ENCODE results near the gene MTRR. TPM values are rescaled to one million over a fixed set of nuclear protein-coding genes. Genes with fewer than 3 reads are reported as not detected.

Gene MTRR
- polyA plus RNA-seq, 1 of the 3 experiments (the other 2 are of a cell fraction): 18.4 TPM

DNA sequence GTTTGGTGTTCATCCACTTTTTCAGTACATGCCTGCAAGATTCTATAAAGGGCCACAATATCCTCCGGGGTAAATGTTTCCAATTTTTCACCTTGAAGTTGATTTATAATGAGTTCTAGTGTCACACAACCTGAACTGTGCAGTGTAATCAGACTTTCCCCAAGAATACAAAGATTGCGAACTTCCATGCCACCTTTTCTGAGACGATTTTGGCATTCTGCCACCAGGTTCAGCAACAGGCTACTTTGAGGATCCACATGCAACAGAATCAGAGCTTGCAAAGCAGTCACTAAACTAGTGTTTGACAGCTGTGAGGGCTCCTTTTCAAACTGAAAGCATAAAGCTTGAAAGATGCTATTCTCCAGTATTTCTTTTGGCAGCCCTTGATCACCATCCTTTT is 1.7 kb upstream of the MTRR start:
- TF ChIP-seq FOXM1 (IDR thresholded peaks at IDR 0.05; ENCODE audit: low read depth) (no peak), NRF1 (IDR thresholded peaks at IDR 0.05; ENCODE audit: low read depth, low read length) (no peak), SIN3A (IDR thresholded peaks at IDR 0.05; ENCODE audit: borderline replicate concordance, low read depth, low read length) (no peak), SMC3 (IDR thresholded peaks at IDR 0.05; ENCODE audit: low read depth, low read length) (no peak), MEF2A (IDR thresholded peaks at IDR 0.05; ENCODE audit: borderline replicate concordance, low read depth) (no peak), JUND (IDR thresholded peaks at IDR 0.05) (no peak), MXI1 (IDR thresholded peaks at IDR 0.05; ENCODE audit: low read depth, low read length) (no peak), RAD21 (IDR thresholded peaks at IDR 0.05; ENCODE audit: low read length) (no peak), GABPA (IDR thresholded peaks at IDR 0.05; ENCODE audit: low read depth) (no peak)
- TF ChIP-seq, protein P1, sequence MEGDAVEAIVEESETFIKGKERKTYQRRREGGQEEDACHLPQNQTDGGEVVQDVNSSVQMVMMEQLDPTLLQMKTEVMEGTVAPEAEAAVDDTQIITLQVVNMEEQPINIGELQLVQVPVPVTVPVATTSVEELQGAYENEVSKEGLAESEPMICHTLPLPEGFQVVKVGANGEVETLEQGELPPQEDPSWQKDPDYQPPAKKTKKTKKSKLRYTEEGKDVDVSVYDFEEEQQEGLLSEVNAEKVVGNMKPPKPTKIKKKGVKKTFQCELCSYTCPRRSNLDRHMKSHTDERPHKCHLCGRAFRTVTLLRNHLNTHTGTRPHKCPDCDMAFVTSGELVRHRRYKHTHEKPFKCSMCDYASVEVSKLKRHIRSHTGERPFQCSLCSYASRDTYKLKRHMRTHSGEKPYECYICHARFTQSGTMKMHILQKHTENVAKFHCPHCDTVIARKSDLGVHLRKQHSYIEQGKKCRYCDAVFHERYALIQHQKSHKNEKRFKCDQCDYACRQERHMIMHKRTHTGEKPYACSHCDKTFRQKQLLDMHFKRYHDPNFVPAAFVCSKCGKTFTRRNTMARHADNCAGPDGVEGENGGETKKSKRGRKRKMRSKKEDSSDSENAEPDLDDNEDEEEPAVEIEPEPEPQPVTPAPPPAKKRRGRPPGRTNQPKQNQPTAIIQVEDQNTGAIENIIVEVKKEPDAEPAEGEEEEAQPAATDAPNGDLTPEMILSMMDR (IDR thresholded peaks at IDR 0.05): no peak
- TF ChIP-seq, protein P2, sequence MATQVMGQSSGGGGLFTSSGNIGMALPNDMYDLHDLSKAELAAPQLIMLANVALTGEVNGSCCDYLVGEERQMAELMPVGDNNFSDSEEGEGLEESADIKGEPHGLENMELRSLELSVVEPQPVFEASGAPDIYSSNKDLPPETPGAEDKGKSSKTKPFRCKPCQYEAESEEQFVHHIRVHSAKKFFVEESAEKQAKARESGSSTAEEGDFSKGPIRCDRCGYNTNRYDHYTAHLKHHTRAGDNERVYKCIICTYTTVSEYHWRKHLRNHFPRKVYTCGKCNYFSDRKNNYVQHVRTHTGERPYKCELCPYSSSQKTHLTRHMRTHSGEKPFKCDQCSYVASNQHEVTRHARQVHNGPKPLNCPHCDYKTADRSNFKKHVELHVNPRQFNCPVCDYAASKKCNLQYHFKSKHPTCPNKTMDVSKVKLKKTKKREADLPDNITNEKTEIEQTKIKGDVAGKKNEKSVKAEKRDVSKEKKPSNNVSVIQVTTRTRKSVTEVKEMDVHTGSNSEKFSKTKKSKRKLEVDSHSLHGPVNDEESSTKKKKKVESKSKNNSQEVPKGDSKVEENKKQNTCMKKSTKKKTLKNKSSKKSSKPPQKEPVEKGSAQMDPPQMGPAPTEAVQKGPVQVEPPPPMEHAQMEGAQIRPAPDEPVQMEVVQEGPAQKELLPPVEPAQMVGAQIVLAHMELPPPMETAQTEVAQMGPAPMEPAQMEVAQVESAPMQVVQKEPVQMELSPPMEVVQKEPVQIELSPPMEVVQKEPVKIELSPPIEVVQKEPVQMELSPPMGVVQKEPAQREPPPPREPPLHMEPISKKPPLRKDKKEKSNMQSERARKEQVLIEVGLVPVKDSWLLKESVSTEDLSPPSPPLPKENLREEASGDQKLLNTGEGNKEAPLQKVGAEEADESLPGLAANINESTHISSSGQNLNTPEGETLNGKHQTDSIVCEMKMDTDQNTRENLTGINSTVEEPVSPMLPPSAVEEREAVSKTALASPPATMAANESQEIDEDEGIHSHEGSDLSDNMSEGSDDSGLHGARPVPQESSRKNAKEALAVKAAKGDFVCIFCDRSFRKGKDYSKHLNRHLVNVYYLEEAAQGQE (IDR thresholded peaks at IDR 0.05; ENCODE audit: low read depth, low read length): no peak
- TF ChIP-seq, protein P3, sequence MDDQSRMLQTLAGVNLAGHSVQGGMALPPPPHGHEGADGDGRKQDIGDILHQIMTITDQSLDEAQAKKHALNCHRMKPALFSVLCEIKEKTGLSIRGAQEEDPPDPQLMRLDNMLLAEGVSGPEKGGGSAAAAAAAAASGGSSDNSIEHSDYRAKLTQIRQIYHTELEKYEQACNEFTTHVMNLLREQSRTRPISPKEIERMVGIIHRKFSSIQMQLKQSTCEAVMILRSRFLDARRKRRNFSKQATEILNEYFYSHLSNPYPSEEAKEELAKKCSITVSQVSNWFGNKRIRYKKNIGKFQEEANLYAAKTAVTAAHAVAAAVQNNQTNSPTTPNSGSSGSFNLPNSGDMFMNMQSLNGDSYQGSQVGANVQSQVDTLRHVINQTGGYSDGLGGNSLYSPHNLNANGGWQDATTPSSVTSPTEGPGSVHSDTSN (IDR thresholded peaks at IDR 0.05): no peak
- TF ChIP-seq, protein P4, sequence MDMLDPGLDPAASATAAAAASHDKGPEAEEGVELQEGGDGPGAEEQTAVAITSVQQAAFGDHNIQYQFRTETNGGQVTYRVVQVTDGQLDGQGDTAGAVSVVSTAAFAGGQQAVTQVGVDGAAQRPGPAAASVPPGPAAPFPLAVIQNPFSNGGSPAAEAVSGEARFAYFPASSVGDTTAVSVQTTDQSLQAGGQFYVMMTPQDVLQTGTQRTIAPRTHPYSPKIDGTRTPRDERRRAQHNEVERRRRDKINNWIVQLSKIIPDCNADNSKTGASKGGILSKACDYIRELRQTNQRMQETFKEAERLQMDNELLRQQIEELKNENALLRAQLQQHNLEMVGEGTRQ (IDR thresholded peaks at IDR 0.05; ENCODE audit: borderline replicate concordance, low read depth, low read length): no peak
- Histone ChIP-seq H3F3A (replicated peaks; ENCODE audit: insufficient read depth) (no peaks in the 10 kb centered on the region), H3K4me3 (ENCODE audit: low read depth in 2 of 2, low read length in 1 of 2) (0 out of 4 replicates have a peak overlapping the region, but pooled peaks of 1 of the 2 experiments have one; percentile 7), H3K9ac (no peak overlapping the region), H3K36me3 (replicated peaks in 1 of 2; ENCODE audit: control insufficient read depth in 1 of 2, insufficient read depth in 2 of 2, low read length in 1 of 2) (peaks cover 33 to 45% of the 10 kb centered on the region in 2 experiments), H4K20me1 (ENCODE audit: insufficient read depth) (peaks cover 15% of the 10 kb centered on the region), H2AFZ (ENCODE audit: low read depth) (no peak overlapping the region), H3K9me2 (no peaks in the 10 kb centered on the region), H3K27me3 (ENCODE audit: insufficient read depth) (no peaks in the 10 kb centered on the region), H3K4me1 (ENCODE audit: control insufficient read depth in 1 of 2, insufficient read depth in 2 of 2, low read depth in 1 of 2, low read length in 1 of 2) (peaks cover 0 to 12% of the 10 kb centered on the region in 2 experiments; a peak in 2 of 4 replicates), H3K9me3 (no peaks in the 10 kb centered on the region), H3K27ac (ENCODE audit: low read depth in 2 of 2, low read length in 1 of 2) (no peak overlapping the region), H3K4me2 (peak overlapping the region; percentile 82), H3K79me2 (ENCODE audit: insufficient read depth) (peaks cover 74% of the 10 kb centered on the region)
- WGBS (ENCODE audit: low lambda C conversion rate): 77% methylated on average over 3 of the region's 3 CpGs
- ChIA-PET CTCF (interaction anchor here (1.2 to 5.3 kb wide), 2 partner anchors 10 to 20 kb away, joined by 6 to 34 read pairs; no protein-coding TSS in a partner anchor), POLR2A (no interaction called here)
- DNase-seq: no peak
